HEK293T (cell line): ENCODE data around the gene RGS3.

Experiments
- CTCF ChIA-PET: fragments of 350-600 bp; formaldehyde crosslinking; extraction: SDS; loops from one replicate; lab custom pipeline; 2021; ENCODE audit warnings: antibody characterized with exemption, inconsistent platforms; lab: Yijun Ruan, JAX
- POLR2A ChIA-PET: fragments of 350-600 bp; formaldehyde crosslinking; extraction: SDS; loops from one replicate; lab custom pipeline; 2020; ENCODE audit warnings: antibody characterized with exemption, inconsistent platforms; lab: Yijun Ruan, JAX
- DNase-seq: peaks from one replicate; pipeline ENCODE4 v3.0.0; 2012; ENCODE audit warnings: mixed read lengths; ENCODE audit errors: extremely low spot score
- ARNT ChIP-seq: fragments of 450-650 bp; IDR thresholded peaks from 2 replicates; pipeline ENCODE4 v1.6.1; 2017; ENCODE audit warnings: mild to moderate bottlenecking
- BHLHE40 ChIP-seq: fragments of 450-650 bp; IDR thresholded peaks from 2 replicates; pipeline ENCODE4 v1.6.1; 2016; ENCODE audit warnings: mild to moderate bottlenecking, moderate library complexity, borderline replicate concordance
- CTBP1 ChIP-seq: fragments of 450-650 bp; IDR thresholded peaks from 2 replicates; pipeline ENCODE4 v1.6.1; 2016; ENCODE audit warnings: borderline replicate concordance
- ELF4 ChIP-seq: fragments of 450-650 bp; IDR thresholded peaks from 2 replicates; pipeline ENCODE4 v1.6.1; 2017; ENCODE audit warnings: antibody characterized with exemption
- FOXA1 ChIP-seq: fragments of 450-650 bp; IDR thresholded peaks from 2 replicates; pipeline ENCODE4 v1.6.1; 2016; ENCODE audit warnings: mild to moderate bottlenecking
- FOXK2 ChIP-seq: fragments of 450-650 bp; IDR thresholded peaks from 2 replicates; pipeline ENCODE4 v1.6.1; 2016; ENCODE audit warnings: mild to moderate bottlenecking
- FOXM1 ChIP-seq: fragments of 450-650 bp; IDR thresholded peaks from 2 replicates; pipeline ENCODE4 v1.6.1; 2017; ENCODE audit warnings: mild to moderate bottlenecking, borderline replicate concordance
- HDGF ChIP-seq: fragments of 450-650 bp; IDR thresholded peaks from 2 replicates; pipeline ENCODE4 v1.6.1; 2017; ENCODE audit warnings: antibody characterized with exemption, borderline replicate concordance
- L3MBTL2 ChIP-seq: fragments of 450-650 bp; conservative IDR thresholded peaks from 2 replicates; pipeline ENCODE4 v1.6.1; 2016; ENCODE audit warnings: mild to moderate bottlenecking
- LEF1 ChIP-seq: fragments of 450-650 bp; IDR thresholded peaks from 2 replicates; pipeline ENCODE4 v1.6.1; 2017; ENCODE audit warnings: mild to moderate bottlenecking, borderline replicate concordance
- NFRKB ChIP-seq: fragments of 450-650 bp; IDR thresholded peaks from 2 replicates; pipeline ENCODE4 v1.6.1; 2016; ENCODE audit warnings: mild to moderate bottlenecking, moderate library complexity
- PKNOX1 ChIP-seq: fragments of 450-650 bp; IDR thresholded peaks from 2 replicates; pipeline ENCODE4 v1.6.1; 2016
- SP1 ChIP-seq: fragments of 450-650 bp; IDR thresholded peaks from 2 replicates; pipeline ENCODE4 v1.6.1; 2017
- SUZ12 ChIP-seq: fragments of 450-650 bp; IDR thresholded peaks from 2 replicates; pipeline ENCODE4 v1.6.1; 2016; ENCODE audit warnings: mild to moderate bottlenecking
- TARDBP ChIP-seq: fragments of 450-650 bp; IDR thresholded peaks from 2 replicates; pipeline ENCODE4 v1.6.1; 2016
- ZNF384 ChIP-seq: fragments of 450-650 bp; IDR thresholded peaks from 2 replicates; pipeline ENCODE4 v1.6.1; 2016

The RGS3 gene

GRCh38 chr9:113640418-113640817 is 176.9 kb downstream of the RGS3 start:
- no peak for DNase-seq
- ChIA-PET POLR2A (no interaction called here), CTCF (interaction anchor here (0.6 to 1.1 kb wide), 2 partner anchors 16 to 49 kb away, joined by 3 to 4 read pairs; no protein-coding TSS in a partner anchor)
- no peak for TF ChIP-seq ZNF384
- no peak for TF ChIP-seq BHLHE40
- TF ChIP-seq LEF1 = no peak
- no peak for TF ChIP-seq SP1
- no peak for TF ChIP-seq FOXM1
- no peak for TF ChIP-seq NFRKB
- TF ChIP-seq ARNT = no peak
- no peak for TF ChIP-seq HDGF
- TF ChIP-seq SUZ12 = no peak
- no peak for TF ChIP-seq CTBP1
- no peak for TF ChIP-seq PKNOX1
- no peak for TF ChIP-seq ELF4

GRCh38 chr9:113641100-113641885 is 177.8 kb downstream of the RGS3 start:
- DNase-seq = no peak
- TF ChIP-seq SUZ12 = no peak
- 0 out of 2 replicates have a peak, but pooled peaks have one; percentile 32 for TF ChIP-seq PKNOX1
- ChIA-PET CTCF (interaction anchor here (1.1 kb wide), 1 partner anchor 50 kb away, joined by 4 read pairs; no protein-coding TSS in a partner anchor), POLR2A (no interaction called here)

- ChIA-PET POLR2A (no interaction called here), CTCF (interaction anchor here (1.0 kb wide), 1 partner anchor 10 kb away, joined by 3 read pairs; no protein-coding TSS in a partner anchor)
- no peak for DNase-seq
- TF ChIP-seq FOXK2 = no peak
- 0 out of 2 replicates have a peak, but pooled peaks have one; percentile 29 for TF ChIP-seq PKNOX1
- no peak for TF ChIP-seq L3MBTL2
Observed at GRCh38 chr9:113644321-113644720, 180.8 kb downstream of the RGS3 start.

- ChIA-PET POLR2A (no interaction called here), CTCF (no interaction called here)
- no peak for DNase-seq
- TF ChIP-seq CTBP1 (no peak), ZNF384 (no peak), FOXM1 (no peak), FOXA1 (no peak), FOXK2 (no peak), ARNT (no peak), BHLHE40 (no peak), LEF1 (no peak), SUZ12 (no peak), NFRKB (no peak), PKNOX1 (no peak), ELF4 (no peak), TARDBP (no peak), SP1 (no peak), HDGF (no peak), L3MBTL2 (no peak)
Observed at GRCh38 chr9:113645227-113645977, 181.9 kb downstream of the RGS3 start.

DNA sequence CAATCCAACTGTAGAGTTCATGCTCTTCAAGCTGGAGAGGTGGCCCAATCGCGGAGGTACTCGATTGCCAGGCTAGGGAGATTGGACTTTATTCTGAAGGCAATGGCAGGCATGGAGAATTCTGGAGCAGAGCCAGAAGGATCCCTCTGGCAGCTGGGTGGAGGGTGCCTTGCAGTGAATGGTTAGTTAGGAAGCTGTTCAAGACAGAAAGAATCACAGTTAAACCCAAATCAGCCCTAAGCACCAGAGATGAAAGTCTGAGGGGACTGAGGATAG is 182.4 kb downstream of the RGS3 start:
- DNase-seq = no peak
- no peak for TF ChIP-seq FOXK2
- no peak for TF ChIP-seq L3MBTL2
- no peak for TF ChIP-seq FOXM1
- no peak for TF ChIP-seq LEF1
- no peak for TF ChIP-seq HDGF
- TF ChIP-seq BHLHE40 = no peak
- no peak for TF ChIP-seq SP1
- TF ChIP-seq NFRKB = no peak
- TF ChIP-seq ELF4 = no peak
- no peak for TF ChIP-seq CTBP1
- no peak for TF ChIP-seq FOXA1
- TF ChIP-seq SUZ12 = no peak
- TF ChIP-seq ZNF384 = no peak
- ChIA-PET CTCF (no interaction called here), POLR2A (no interaction called here)

DNA sequence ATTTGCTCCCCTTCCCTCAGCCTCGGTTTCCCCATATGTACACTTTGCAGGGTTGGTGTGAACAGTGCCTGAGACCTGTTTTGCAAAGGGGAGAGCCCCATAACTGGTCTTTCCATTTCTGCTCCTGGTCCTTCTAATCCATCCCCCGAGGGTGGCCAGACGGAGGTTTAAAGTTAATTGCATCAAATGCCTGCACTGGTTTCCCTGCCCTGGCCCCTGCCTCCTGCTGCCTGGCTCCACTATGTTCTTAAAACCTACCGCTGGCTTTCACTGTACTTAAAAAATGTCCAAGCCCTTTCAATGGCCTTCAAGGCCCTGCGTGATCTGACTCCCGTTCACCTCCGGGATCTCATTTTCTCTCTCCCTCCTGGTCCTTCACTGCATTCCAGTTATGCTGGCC is 183.0 kb downstream of the RGS3 start:
- TF ChIP-seq FOXK2 (no peak), L3MBTL2 (no peak), BHLHE40 (no peak), HDGF (no peak), FOXA1 (no peak), PKNOX1 (no peak), NFRKB (no peak), LEF1 (no peak), CTBP1 (no peak), ARNT (no peak), ZNF384 (no peak), SUZ12 (no peak), TARDBP (no peak), SP1 (no peak), FOXM1 (no peak), ELF4 (no peak)
- ChIA-PET CTCF (no interaction called here), POLR2A (no interaction called here)
- no peak for DNase-seq
